HTERT RPE-1 (cell line): ENCODE measurements around the gene TBC1D23.
"Not testable (repeated sequence)": the region's sequence is repeated elsewhere in the genome, so short reads cannot be mapped to it uniquely, and the experiment has no call there.

Experiments
- in situ Hi-C: fragments of 300-500 bp; cut with MboI; formaldehyde crosslinking; loops from 4 replicates; pipeline ENCODE4 v1.14.3; 2020; ENCODE audit warnings: low sequenced_read_pairs

The TBC1D23 gene

DNA sequence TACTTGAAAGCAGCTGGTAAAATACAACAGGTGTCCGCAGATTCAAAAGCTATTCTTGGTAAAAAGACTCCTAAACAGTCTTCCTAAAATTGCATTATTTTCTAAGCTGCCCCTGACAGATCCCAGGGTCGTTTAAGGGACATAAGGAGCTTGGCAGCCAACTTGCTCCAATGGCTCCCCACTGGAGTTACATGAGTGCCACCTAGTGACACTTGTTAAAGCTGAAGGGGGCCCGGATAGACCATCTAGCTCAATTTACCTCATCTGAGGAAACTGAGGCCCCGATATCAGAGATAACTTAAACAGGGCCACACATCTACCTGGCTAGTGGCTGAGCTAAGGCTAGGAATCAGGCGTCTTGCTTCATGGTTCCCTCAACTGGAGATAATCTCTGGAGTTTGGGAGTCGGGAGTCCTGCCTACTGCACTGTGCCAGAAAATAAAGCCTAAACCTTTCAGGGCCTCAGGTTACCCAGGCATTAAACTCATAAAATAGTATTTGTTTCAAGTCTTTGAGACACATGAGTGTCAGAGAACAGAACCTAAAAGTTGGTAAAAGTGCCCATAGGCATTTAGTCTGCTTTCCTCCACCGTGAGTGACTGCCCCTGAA is 6.5 kb upstream of the TBC1D23 start:
- in situ Hi-C loops: no loop called here

DNA sequence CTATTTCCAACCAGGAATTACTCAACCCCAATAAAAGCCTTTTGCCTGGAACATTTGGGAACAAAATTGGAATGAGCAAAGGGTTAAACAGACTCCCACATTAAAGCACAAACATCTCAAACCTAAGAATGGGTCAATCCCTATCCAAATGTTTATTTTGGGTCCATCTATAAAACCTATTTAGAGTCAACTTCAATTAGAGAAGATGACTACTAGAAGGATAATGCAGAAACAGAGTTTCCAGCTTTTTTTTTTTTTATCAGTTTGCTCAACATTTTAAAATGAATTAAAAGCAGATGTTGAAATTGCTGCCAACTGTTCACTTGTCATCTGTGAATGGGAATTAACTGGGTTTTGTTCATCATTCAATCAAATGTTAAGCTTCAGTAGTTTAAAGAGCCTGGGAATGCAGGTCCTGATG is 4.1 kb upstream of the TBC1D23 start:
- in situ Hi-C loops: no loop called here

DNA sequence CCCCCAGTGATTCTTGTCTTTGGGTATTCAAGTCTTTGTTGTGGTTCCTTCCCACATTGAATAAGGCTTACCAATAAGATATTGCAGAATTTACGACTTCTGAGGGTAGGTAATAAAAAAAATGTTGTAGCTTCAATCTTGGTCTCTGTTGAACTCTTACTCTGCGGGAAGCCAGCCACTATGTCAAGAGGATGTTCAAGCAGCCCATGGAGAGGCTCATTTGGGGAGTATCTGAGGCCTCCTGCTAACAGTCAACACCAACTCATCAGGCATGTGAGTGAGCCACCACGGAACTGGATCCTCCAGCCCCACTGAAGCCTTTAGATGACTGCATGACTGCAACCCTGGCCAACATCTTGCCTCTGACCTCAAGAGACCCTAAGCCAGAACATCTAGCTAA is 3.2 kb upstream of the TBC1D23 start:
- in situ Hi-C loops: no loop called here

DNA sequence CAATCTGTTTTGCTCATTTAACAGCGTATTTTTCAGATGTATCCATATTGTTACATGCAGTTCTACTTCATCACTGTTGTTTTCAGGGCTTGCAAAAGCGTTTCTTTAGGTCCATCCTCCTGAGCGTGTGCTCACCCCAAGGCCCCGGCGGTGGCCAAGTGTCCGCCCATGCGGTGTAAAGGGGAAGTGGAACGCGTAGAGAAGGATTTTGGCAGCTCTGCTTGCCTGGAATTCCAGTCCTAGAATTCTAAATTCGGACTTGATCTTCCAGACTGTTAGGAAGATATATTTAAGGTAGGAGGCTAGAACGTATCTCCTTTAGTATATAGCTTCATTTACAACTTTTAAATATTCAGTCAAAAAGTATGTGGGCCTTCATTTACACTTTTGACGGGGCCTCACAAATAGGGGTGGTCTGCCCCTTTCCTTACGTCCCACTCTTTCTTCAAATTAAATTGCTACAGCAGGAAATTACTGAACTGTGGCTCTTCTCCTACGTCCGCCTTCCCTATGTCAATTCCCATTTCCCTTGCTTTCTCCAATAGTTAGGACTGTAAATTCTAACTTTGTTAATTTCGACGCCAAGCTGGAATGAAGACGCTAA is 609 bp upstream of the TBC1D23 start:
- in situ Hi-C loops: no loop called here

DNA sequence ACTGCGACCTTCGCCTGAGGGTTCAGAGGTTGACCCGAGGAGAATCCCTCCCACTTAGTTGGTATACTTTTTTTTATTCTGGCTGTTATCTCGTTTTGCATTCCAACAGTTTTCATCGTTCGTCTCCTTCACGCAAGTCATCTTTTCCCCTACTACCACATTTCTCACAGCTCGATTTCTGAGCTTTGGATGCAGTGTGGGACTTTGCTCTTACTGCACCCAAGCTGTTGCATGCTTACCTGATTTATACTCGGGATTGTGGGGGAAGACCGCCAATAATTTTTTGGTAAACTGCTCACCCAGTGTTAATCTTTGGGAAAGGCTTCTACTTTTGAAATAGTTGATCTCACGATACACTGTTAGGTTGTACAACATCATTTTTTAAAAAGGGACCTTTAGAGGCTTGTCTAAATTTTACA is 702 bp downstream of the TBC1D23 start:
- in situ Hi-C loops: no loop called here

DNA sequence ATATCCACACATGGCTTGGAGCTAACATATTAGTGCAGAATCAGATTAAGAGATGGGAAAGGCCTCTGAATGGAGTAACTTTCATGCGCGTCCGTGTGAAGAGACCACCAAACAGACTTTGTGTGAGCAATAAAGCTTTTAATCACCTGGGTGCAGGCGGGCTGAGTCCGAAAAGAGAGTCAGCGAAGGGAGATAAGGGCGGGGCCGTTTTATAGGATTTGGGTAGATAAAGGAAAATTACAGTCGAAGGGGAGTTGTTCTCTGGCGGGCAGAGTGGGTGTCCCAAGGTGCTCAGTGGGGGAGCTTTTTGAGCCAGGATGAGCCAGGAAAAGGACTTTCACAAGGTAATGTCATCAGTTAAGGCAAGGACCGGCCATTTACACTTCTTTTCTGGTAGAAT is 2.1 kb downstream of the TBC1D23 start:
- in situ Hi-C loops: not testable (repeated sequence)

DNA sequence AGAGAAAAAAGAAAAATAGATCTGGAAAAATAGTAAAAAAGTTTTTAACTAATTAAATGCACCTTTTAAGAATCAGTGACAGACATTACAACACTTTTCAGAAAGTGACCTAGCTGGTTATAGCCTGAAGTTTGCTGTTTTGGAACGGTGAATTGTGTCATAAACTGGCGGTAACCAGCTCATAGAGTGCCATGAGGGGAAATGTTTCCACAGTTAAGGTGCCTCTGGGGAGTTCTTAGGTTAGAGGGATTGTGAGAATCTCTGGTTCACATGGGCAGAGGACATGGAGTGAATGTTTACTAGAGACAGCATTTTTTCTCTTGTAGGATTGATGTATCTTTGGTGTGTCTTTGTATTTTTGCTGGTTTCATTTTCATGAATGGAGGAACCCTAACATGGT is 2.8 kb downstream of the TBC1D23 start:
- in situ Hi-C loops: no loop called here

DNA sequence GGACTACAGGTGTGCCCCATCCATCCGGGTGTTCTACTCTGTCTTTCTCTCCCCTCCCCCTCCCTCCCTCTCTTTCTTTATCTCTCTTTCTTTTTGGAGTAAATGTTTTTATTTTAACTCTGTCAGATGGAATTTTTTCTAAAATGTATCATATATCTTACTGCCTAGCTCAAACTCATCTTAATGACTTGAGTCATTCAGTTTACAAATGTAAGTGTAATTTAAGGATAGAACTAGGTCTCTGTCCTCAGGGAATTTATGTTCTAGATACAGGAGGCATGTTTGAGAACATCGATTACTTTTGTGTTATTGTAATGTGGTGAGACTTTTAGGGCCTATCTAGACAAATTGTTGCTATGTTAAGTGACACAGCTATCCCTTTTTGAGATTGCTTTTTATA is 3.5 kb downstream of the TBC1D23 start:
- in situ Hi-C loops: no loop called here

DNA sequence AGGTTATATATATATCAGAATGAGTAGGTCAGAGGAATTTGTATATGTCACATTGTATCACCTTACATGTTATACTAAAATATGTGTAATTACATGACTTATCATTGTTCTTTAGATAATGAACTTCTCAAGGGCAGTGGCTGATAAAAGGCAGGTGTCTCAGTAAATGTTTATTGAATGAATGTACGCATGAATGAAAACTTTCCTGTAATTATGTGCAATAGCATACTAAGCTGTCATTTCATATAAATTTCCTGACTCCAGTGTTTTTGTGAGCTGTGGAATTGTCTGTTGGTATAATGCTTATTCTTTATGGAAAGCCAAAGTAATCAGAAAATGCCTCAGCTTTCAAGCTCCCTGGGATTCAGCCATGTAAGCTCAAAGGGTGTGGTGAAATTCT is 4.2 kb downstream of the TBC1D23 start:
- in situ Hi-C loops: no loop called here

DNA sequence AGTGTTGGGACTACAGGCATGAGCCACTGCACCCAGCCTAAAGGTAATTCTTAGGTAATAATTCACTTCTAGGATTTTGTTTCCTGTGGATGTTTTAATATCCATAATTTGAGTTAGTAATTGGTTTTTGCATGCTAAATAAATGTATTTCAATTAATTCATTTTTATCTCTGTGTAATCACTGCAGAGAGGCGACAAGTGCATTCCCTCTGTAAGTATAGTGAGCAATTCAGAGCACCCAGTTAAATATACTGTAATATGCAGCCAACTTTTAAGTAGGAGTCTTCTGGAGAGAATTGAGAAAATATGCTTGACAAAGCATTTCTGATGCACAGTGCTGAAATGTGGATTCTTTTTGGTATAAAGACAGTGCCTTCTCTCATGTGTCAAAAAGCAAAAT is 5.7 kb downstream of the TBC1D23 start:
- in situ Hi-C loops: no loop called here

DNA sequence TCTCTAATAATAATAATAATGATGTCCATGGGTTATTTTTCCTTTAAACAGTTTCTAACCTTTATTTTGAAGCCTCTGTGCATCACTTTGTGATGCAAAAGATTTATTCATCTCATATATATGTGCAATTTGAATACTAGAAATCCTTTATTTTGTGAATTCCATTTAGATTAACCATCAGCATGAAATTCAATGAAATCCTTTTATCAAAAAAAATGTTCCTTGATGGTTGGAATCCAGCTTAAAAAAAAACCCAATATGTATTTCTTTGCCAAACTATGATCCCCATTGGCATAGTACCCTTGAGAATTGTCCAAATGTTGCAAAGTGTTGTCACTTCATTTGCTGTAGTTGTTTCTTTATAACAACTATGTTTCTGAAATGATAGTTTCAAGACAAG is 7.4 kb downstream of the TBC1D23 start:
- in situ Hi-C loops: no loop called here

DNA sequence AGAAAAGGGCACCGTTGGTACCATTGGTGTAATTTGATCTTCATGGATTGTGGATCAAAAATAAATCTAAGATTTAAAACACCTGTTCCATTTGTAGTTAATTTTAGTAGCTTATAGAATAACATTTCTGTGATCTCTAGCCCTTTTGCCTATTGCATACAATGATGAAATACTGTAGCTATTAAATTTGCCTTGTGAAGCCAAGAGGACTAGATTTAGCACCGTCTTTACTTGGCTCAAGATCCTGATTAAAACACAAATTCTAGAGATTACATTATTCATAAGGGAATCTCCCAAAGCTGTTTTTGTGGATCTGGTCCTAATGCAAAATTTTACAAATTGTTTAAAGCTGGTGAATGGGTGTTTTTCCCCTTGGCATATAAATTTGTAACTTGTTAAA is 8.2 kb downstream of the TBC1D23 start:
- in situ Hi-C loops: no loop called here

DNA sequence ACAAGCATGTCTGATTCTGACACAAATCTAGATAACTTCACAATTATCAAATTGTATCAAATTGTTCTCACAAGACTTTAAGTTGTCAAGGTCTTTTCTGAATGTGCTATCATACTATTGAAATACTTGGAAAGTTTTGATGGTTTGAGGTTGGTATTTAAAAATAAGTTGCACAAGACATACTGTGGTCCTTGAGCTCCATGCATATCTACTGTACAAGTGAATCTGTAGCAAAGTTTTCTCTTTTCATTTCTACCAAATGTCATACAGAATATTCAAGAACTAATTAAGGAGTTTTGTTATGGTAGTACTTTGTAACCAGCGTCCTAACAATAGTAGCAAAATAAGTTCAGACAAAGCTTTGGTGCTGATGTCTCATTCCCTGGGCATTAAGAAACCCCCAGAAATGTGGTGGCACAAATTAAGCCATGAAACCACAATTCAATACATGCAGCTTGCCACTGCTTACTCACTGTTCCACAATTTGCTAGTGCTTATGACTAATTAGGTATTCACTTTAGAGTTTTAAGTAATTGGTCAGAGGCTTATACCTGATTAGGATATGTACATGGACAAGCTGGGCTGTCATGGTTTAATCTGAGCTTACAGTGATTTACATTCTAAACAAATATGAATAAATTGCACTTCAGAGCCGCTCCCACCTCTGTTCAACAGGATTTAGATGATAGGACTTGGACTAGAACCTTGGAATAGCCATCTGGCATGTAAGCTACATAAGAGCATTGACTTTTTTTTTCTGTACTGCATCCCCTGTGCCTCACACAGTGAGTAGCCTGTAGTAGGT is 8.8 kb downstream of the TBC1D23 start:
- in situ Hi-C loops: no loop called here

DNA sequence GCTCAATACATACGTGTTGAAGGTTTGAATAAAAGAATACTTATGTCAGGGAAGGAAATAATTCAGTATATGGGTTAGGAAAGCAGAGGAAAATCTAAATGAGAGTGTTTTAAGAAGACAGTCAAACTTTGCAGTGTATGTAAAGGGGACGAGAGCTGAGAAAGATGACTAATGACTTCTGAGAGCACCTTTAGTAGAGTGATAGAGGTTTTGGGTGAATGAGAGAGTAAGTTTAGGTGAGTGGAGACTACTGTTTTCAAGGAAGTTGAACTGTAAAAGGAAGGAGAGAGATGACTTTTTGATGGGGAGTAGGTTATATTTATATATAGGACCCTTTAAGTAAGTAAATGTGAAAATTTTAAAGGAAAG is 9.4 kb downstream of the TBC1D23 start:
- in situ Hi-C loops: no loop called here

DNA sequence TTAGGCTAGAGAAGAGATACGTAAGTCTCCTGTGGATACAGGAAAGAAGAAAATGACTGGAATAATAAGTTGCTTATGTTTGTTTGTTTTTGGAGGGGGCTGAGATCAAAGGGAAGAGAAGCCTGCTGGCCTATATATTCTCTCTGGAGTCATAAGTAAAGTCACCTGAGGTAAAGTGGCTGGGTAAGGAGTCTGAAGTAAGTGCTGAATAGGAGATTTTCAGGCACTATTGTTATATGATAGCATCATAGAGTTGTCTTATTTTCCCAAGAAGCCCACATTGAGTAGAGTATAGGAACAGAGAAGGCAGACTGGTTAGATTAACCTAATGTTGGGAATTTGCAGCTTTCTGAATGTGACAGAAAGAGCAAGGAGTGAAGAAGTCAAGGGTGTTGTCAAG is 10.7 kb downstream of the TBC1D23 start:
- in situ Hi-C loops: no loop called here

DNA sequence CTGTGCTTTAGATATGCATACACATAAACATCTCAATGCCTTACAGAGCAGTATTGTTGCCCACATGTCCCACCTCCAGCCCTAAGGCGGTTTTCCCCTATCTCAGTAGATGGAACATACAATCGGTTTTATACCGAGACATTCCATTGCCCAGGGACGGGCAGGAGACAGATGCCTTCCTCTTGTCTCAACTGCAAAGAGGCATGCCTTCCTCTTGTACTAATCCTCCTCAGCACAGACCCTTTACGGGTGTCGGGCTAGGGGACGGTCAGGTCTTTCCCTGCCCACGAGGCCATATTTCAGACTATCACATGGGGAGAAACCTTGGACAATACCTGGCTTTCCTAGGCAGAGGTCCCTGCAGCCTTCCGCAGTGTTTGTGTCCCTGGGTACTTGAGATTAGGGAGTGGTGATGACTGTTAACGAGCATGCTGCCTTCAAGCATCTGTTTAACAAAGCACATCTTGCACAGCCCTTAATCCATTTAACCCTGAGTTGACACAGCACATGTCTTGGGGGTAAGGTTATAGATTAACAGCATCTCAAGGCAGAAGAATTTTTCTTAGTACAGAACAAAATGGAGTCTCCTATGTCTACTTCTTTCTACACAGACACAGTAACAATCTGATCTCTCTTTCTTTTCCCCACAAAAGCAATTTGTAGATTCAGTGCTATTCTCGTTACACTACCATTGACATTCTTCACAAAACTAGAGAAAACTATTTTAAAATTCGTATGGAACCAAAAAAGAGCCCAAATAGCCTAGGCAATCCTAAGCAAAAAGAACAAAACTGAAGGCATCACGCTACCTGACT is 12.2 kb downstream of the TBC1D23 start:
- in situ Hi-C loops: not testable (repeated sequence)

DNA sequence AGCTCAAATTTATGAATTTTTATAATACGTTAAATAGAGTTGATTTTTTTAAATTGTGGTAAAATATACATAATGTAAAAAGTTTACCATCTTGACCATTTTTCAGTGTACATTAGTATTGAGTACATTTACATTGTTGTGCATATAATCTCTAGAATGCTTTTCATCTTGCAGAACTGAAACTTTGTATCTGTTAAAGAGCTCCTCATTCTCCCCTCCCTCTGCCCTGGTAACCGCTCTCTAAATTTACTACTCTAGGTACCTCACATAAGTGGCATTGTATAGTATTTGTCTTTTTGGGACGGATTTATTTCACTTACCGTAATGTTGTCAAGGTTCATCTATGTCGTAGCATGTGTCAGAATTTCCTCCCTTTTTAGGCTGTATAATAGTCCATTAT is 13.6 kb downstream of the TBC1D23 start:
- in situ Hi-C loops: no loop called here

DNA sequence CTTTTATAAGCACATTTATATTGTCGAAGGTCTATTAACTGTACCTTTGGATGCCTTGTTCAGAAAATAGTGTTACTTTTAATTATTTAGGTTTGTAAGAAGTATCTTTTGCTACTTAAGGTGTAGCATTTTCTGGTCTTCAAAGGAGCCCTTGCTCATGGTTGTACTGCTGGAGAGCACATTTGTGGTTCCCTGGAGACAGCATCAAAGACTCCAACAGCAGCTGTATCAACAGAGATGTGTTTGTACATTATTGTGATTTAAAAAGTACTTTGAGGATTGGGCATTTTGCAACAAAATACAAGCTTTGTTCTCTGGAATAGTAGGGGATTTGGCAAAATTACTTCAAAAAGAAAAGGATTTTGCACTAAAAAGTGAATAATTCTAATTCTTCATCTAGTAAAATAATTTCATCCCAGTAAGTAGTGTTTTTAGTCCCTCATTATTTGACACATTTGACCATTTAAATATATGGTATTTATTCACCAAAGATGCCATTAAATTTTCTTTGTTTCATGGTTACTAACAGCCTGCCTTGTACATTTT is 16.5 kb downstream of the TBC1D23 start:
- in situ Hi-C loops: no loop called here

DNA sequence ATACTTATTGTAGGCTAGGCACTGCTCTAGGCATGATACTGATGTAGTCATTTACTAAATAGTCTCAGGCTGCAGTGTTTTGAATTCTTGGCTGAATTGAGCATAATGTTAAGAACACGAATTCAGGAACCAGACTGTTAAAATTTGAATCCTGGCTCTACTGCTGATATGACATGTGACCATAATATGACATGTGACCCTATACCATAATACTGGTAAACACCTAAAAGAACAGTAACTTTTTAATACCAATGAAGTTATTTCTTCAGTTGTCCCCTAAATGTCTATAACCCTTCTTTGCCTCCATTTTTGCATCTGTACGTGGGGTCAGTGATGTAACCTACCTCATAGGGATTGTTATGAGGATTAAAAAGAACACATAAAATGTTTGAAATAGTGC is 18.1 kb downstream of the TBC1D23 start:
- in situ Hi-C loops: no loop called here

DNA sequence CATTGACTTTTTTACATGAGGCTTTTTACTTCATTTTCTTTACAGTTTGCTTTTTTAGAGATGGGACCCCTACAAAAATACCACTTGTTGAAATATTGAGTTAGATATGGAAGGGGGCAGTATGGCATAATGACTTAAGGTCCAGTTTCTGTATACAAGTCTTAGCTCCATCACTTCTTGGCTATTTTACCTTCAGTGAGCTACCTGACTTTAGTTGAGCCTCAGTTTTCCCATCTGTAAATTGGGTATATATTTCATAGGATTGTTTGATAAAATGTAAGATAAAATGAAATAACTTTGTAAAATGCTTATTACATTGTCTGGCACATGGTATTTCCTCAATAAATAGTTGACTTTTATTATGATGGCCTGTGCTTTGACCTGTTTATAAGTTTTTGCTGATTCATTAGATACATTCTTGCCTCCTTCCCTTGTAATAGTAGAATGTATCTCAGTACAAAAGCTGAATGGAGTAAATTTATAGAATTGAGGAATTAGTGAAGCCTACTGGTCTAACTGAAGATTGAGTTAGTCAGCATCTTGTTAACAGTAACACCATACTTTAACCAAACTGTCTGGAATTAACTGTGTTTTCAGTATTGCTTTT is 27.6 kb downstream of the TBC1D23 start:
- in situ Hi-C loops: no loop called here

DNA sequence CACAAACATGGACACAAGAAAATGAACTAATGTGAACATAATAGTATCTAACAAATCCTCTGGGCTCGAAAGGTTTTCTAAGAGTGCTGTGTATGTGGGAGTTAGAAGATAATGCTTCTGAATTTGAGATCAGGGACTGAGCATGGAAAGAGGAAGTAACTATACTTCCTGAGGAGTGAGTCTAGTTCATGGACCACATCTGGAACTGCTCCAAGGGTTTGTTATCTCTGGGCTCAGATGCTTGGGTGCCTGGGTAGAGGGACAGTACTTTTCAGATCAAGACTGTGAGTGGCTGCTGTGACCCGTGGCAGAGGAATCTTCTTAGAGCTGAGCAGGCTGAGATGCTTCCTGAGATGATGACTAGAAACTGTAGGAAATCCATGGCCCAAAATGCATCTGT is 28.5 kb downstream of the TBC1D23 start:
- in situ Hi-C loops: no loop called here
